Stimulated activated CD8-positive, alpha-beta memory T cell treated with anti-CD3 and anti-CD28 coated beads, Interleukin-2, amount 100 ng/mL, for 1 hour (primary cell): ENCODE measurements around the gene ATP8A2.

ENCODE experiments used
- DNase-seq, 2 donors: peaks; one replicate each; pipeline ENCODE4 v3.0.0-alpha.2; 2020; ENCODE audit warnings: low read depth in 2 of 2

Gene ATP8A2

GRCh38 chr13:25882466-25883357 is 510.9 kb downstream of the ATP8A2 start:
- DNase-seq: no peak

- no peak for DNase-seq
Measured at GRCh38 chr13:25885418-25885817, 513.6 kb downstream of the ATP8A2 start.

- DNase-seq: no peak
Measured at GRCh38 chr13:25886438-25887214, 514.9 kb downstream of the ATP8A2 start.

GRCh38 chr13:25887962-25888655 is 516.3 kb downstream of the ATP8A2 start:
- DNase-seq: no peak

GRCh38 chr13:25890671-25891212 is 519.0 kb downstream of the ATP8A2 start:
- no peak for DNase-seq

- DNase-seq: no peak
Measured at GRCh38 chr13:25898991-25899390, 527.2 kb downstream of the ATP8A2 start.

- no peak for DNase-seq
Measured at GRCh38 chr13:25899464-25899863, 527.7 kb downstream of the ATP8A2 start.

- DNase-seq: no peak
Measured at GRCh38 chr13:25899952-25900351, 528.2 kb downstream of the ATP8A2 start.

DNA sequence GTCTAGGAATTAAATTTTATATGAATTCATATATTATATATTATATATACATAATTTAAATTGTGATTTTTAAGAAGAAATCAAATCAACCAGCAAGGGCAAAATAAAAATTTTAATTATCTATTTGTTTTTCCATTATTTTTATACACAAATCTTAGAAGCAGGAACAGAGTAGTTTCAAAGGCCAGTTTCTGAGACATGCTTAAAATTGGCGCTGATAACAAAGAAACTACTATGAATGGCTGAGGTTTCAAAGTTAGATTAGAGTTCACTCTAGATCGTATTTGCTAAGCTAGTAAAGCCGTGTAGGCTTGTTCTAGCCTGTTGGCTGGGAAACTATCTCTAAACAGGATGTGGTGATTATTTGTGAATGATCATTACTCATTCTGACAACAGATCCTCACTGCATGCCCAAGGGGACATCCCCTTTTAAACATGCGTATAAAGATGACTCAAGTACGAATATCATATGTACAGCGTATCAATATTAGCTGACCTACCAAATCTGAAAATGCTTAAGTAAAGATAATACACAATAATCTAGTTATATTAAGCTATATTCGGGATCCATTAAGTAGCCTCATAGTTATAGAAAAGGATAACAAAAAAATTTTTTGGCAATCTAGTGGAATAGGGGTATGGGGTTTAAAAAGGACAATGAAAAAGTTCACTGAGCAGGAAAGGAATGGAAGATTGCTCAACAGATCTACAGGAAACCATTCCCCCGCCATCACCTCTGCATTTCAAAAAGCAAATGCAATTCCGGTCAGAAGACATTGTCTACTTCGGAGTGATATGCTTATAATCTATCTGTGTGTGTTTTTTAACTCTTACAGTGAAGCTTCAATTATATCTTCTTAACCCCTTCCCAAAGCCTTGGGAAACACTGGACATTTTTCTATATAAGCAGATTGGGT is 529.9 kb downstream of the ATP8A2 start:
- DNase-seq: no peak

DNA sequence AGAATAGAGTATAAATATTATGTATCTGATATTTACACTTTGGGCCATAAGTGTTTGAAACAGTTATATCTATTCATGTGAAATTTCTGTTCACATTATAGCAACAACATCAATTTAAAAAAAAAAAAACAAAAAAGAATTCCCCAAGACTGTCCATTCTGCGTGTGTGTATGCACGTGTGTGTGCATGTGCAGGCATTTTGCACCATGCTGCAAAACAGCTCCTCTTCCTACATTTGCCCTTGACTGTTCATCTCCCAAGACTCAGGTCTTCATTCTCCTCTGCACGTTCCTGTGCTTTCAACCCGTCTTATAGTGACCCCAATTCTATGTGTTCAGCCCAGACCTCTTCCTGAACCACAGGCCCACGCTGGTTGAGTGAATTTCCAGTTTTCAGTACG is 530.7 kb downstream of the ATP8A2 start:
- no peak for DNase-seq

- DNase-seq: no peak
Measured at GRCh38 chr13:25902891-25903341, 531.1 kb downstream of the ATP8A2 start.

GRCh38 chr13:25904830-25905229 is 533.1 kb downstream of the ATP8A2 start:
- DNase-seq: no peak

DNA sequence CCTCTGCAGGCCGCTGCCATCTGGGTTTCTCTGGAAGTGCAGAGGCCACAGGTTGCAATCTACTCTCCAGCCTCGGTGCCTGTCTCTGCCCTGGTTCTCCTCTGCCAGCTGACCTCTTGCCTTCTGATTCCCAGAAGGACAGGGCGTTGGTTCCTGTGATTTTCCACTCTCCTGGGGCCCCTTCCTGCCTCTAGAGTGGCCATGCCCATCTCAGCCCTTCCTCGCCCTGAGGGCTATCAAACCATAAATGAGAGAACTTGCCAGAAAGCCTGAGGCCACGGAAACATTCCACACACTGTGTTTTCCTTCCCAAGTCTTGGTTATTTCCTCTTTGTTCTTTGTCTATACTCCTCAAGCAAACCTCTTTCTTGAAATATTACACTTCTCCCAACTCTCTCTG is 533.8 kb downstream of the ATP8A2 start:
- no peak for DNase-seq

DNA sequence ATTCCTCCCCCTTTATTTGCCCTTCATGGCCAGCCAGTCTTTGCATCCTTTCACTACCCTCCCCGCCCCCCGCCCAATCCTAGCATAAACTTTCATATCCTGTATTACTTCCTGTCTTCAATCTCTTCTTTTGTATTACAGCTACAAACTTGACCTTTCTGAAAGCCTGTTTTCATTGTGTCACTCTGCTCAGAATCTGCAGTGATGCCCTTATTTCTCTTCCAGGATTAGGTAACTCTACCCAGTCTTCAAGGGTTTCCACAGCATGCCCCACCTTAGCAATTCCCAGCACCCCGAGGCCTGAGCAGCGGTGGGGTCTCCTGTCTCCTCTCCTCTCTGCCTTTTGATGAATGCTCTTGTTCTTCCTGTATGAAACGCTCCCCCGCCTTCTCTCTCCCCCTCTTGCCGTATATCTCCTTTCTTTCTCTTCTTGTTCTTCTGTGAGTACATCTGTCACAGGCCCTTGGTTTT is 534.5 kb downstream of the ATP8A2 start:
- DNase-seq: no peak

- no peak for DNase-seq
Measured at GRCh38 chr13:25908366-25908765, 536.6 kb downstream of the ATP8A2 start.

DNA sequence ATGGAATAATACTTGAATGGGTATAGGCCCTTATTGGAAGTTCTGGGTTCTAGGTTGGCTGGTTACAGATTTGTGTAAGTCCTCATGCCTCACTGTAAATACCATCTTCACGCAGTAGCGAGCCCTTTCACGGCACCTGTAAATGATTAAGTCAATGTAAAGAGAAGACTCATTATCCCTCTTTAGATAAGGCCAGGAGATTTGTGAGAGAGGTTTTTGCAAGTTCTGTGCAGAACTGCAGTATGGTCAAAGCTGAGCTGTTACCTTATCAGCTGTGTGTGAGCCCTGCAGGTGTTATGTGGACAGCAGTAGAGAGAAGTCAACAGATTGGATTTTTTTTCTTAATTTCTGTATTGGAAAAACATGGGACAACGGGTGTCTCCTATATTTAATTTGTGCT is 538.5 kb downstream of the ATP8A2 start:
- no peak for DNase-seq

DNA sequence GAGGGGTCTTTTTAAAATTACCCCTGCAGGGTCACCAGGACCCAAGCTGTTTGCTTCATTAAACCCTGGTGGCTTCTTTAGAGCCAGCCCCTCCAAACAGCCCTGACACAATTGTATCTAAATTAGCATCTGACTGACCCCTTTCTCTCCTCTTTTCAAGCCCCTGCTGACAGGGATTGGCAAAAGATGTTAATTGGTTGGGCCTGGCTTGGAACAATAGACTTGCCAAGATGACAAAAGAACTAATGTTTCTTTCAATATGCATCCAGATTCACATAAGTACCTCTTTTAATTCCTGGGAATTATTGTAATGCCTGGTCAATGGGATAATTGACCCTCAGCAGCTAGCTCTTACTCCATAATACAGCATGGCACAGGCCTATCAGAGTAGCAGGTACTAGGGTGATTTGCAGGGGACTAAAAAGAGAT is 539.2 kb downstream of the ATP8A2 start:
- DNase-seq: no peak

DNA sequence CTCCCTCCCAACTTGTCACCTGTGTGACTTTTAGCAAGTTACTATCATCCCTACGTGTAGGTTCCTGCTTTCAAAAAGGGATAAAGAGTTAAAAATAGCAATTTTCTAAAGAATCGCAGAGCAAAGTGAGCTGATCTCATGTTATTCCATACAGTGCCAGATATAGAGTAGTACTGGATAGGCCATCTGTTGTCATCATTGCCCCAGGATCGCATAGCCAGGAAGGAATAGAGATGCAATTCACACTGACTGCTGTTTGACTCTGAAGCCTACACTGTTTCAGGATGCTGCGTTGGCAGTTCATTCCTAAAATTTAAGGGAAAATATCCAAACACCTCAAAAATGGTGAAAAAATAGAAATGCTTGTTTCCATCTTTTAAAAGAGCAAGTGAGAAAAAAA is 541.2 kb downstream of the ATP8A2 start:
- DNase-seq: no peak

DNA sequence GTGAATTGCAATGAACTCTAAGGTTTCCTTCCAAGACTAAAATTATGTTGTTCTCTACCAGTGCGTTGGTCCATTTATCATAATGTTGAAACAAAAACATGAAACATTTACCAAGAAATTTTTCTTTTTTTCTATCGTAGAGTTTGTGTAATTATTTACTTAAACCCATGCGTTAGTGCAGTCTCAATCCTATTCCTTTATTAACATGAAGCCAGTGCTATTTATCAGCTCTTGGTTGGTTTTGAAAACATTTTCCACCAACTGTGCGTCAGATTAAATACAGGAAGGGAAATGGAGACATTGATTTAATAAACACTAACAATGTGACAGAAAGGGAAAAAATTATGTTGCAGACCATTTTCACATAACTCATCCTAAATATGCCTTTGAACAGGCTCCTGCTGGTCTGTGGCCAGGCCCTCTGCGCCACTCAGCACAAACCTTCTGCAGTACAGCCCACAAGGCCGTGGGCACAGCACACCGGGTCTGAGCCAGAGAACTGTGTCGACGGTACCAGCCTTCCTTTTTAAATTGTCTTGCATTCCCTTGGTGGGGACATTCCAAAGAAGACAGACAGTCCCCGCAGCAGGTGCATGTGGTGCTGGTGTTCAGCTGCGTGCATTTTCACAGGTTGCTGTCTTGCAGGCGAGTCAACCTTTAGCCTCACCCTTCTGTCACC is 544.2 kb downstream of the ATP8A2 start:
- DNase-seq: no peak

DNA sequence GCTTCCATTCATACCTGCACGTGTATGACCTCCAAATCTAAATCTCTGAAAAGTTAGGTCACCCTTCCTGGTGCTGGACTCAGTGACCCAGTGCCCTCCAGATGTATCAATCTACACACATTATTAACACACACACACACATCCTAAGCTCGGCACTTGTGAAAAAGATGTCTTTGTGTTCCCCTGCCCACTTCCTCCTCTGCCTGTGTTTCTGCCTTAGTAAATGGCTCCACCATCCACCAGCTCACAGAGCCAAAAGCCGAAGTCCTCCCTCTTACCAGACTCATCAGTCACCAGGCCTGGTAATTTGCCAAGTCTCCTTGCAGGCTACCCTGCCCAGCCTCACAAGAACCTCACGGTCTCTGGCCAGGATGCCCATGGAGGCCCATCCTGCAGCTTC is 548.5 kb downstream of the ATP8A2 start:
- no peak for DNase-seq
